Mesodermal cell (in vitro differentiated cells): ENCODE results near the gene MED9.

Experiments
- H3K27ac ChIP-seq: 2 replicates; pipeline ENCODE4 v1.7.0; 2013; ENCODE audit warnings: mild to moderate bottlenecking, low read depth, low read length, moderate library complexity; ENCODE audit not compliant: severe bottlenecking
- H3K36me3 ChIP-seq: 2 replicates; pipeline ENCODE4 v1.7.1; 2013; ENCODE audit warnings: mild to moderate bottlenecking, low read length, moderate library complexity; ENCODE audit not compliant: control insufficient read depth, insufficient read depth
- H3K4me1 ChIP-seq: one replicate; pipeline ENCODE4 v1.7.1; 2013; ENCODE audit warnings: mild to moderate bottlenecking, low read length; ENCODE audit not compliant: insufficient read depth, control insufficient read depth, poor library complexity, severe bottlenecking
- H3K4me3 ChIP-seq: 2 replicates; pipeline ENCODE4 v1.7.0; 2013; ENCODE audit warnings: low read length, control low read depth, mild to moderate bottlenecking; ENCODE audit not compliant: insufficient read depth, poor library complexity, severe bottlenecking; ENCODE audit errors: extremely low read depth
- H3K9me3 ChIP-seq: 2 replicates; pipeline ENCODE4 v1.7.1; 2013; ENCODE audit warnings: mild to moderate bottlenecking, low read length, moderate library complexity; ENCODE audit not compliant: control insufficient read depth
- WGBS, 2 experiments: methylation state at CpG; one replicate each; pipeline ENCODE4 v1.1.5; 2013; ENCODE audit warnings: missing lambda C conversion rate in 2 of 2; ENCODE audit not compliant: insufficient coverage in 2 of 2; 5-methylcytosine and 5-hydroxymethylcytosine counted together

Gene MED9

DNA sequence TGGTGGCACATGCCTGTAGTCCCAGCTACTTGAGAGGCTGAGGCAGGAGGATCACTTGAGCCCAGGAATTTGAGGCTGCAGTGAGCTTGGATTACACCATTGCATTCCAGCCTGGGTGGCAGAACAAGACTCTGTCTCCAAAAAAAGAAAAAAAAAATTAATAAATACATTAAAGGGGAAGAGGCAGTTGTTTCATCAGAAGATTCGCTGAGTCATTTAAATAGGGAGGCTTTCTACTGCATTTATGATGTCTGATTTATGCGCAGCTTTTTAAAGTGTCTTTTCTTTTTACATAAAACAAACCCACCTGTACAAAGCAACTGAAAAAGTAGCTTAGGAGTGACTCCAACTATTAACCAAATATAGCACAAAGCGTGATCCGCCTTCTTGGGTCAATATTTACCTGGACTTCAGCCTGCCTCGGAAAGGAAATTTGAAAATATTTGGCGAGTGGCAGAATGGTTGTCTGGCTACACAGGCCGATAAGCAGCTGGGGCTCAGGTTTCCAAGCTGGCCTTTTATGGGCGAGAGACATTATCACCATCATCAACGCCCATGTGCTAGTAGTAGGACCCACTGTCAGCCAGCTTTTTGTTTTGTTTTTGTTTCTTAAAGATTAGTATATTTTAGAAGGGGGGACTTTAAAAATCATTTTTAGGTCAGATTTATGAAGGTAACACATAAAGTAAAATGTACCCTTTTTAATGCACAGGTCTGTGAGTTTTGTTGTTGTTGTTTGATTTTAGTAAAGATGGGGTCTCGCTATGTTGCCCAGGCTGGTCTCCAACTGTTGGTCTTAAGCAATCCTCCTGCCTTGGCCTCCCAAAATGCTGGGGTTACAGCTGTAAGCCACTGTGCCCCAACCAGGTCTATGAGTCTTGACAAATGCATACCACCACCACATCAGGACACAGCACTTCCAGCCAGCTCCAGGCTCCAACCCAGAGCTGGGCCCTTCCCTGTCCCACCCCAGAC is 61.9 kb downstream of the MED9 start:
- Histone ChIP-seq H3K4me3 (no peak overlapping the region), H3K36me3 (no peaks in the 10 kb centered on the region), H3K9me3 (no peaks in the 10 kb centered on the region), H3K27ac (no peak overlapping the region), H3K4me1 (no peaks in the 10 kb centered on the region)
- WGBS, 2 experiments: 88 to 94% methylated on average over 8 of the region's 10 CpGs

DNA sequence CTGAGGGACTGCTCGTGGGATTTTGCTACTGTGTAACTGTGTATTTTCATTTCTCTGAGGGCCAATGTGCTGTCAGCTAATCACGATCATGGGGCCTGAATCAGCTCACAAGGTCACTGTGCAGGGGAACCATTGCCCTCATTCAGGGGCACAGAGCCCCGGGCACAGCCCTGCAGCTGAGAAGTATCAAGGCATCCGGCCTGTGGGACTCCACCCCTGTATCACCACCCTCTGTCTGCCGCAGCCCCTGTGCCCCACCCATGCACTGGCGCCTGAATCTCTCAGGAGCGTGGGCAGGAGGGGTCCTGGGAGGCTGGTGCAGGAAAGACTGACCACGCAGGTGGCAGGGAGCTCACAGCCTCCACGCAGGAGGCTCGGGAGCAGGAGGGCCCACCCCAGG is 62.8 kb downstream of the MED9 start:
- no peak overlapping the region for H3K4me3 ChIP-seq
- no peaks in the 10 kb centered on the region for H3K9me3 ChIP-seq
- no peaks in the 10 kb centered on the region for H3K4me1 ChIP-seq
- WGBS, 2 experiments: 93 to 95% methylated on average over 6 to 8 of the region's 10 CpGs
- no peak overlapping the region for H3K27ac ChIP-seq
- no peaks in the 10 kb centered on the region for H3K36me3 ChIP-seq

DNA sequence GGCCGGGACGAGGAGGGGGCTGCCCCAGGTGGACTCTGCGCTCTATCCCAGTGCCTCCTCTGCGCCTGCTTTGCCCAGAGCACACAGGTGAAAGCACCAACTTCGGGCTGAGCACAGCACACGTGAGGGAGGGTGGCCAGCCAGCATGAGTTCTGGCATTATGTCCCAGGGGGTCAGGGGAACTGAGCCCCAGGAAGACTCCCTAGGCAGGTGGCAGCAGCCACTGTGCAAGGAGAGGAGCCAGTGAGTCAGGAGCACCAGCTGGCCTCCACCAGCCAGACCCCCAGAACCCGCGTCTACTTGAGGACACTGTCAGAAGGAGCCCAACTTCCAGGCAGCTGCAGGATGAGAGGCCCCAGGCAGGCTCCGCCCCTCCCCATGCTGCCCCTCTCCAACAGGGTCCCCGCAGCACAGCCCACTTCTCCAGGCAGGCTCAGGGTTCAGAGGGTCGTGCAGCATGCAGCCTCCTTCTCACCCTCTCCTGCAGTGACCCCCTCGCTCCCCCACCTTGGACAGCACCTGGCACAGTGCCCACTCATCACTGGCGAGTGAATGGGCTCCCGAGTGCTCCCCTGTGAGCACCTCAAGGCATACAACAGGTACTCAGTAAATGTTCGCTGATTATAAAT is 63.6 kb downstream of the MED9 start:
- Histone ChIP-seq H3K4me1 (peaks cover 3% of the 10 kb centered on the region), H3K9me3 (no peaks in the 10 kb centered on the region), H3K36me3 (no peaks in the 10 kb centered on the region), H3K27ac (no peak overlapping the region), H3K4me3 (no peak overlapping the region)
- WGBS, 2 experiments: 85 to 86% methylated on average over 14 to 15 of the region's 15 CpGs

DNA sequence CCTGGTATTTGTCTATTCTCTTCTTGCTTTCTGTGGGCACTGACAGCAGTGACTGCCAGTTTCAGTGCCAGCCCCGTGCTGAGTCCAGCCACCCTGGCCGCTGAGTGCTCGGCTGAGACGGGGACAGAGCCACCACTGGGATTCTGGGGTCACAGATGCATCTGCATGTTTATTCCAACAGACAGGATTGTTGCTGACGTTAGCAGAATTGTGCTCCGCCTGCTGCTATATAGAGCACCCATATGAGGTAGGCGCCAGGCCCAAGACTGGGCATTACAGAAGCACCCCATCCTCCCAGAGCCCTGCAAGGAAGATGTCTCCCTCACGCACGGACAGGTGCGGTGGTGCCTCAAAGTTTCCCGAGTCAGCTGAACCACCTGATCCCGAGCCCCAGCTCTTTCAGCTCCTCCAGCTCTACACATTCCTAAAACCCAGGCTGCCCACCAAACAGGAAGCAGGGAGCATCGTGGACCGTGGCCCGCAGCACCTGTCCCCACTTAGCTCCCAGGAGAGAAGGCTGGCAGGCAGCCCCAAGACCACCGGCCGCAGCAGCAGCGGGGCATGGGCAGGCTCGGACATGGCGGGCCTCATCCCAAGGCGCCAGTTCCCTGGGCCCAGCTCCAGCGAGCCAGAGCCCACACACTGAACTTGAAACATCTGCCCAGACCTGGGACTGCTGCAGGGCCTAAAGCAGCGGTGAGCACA is 64.3 kb downstream of the MED9 start:
- H3K9me3 ChIP-seq: no peaks in the 10 kb centered on the region
- no peak overlapping the region for H3K4me3 ChIP-seq
- peaks cover 3% of the 10 kb centered on the region for H3K4me1 ChIP-seq
- H3K27ac ChIP-seq: no peak overlapping the region
- H3K36me3 ChIP-seq: no peaks in the 10 kb centered on the region
- 87 to 91% methylated on average over 17 to 23 of the region's 23 CpGs for whole genome bisulfite sequencing, 2 experiments

DNA sequence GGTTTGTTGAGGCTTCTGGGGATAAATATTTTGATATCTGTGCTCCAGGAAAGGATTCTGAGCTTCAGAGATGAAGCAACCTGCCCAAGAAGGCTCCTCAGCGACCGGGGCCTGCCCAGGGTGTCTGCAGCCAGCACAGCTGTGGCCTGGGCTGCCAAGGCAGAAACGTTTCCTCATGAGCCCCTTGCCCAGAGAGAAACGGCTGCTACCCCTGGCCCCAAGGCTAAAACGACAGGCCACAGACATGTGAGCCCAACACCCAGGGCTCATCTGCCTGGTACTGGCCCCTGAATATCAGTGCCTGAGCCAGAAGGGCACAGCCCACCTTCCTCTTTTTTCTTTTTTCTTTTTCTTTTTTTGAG is 64.8 kb downstream of the MED9 start:
- Histone ChIP-seq H3K4me1 (peaks cover 3% of the 10 kb centered on the region), H3K36me3 (no peaks in the 10 kb centered on the region), H3K27ac (no peak overlapping the region), H3K4me3 (no peak overlapping the region), H3K9me3 (no peaks in the 10 kb centered on the region)
- 74 to 82% methylated on average over 5 of the region's 5 CpGs for WGBS, 2 experiments
